DND-41 (cell line): Measurements from ENCODE around the gene SLC7A1.

Source experiments
- ATAC-seq: fragments of 200-7000 bp; cut with Tn5 transposase; 3 replicates; pipeline ENCODE4 v1.9.1; 2021; ENCODE audit warnings: low read depth; ENCODE audit not compliant: insufficient read depth
- DNase-seq: peaks from one replicate; pipeline ENCODE4 v3.0.0-alpha.2; 2020
- H2AFZ ChIP-seq: 2 replicates; pipeline ENCODE4 v1.6.0; 2012; ENCODE audit warnings: low read depth, low read length
- H3K27ac ChIP-seq: 2 replicates; pipeline ENCODE4 v1.5.1; 2012; ENCODE audit warnings: low read length, inconsistent platforms
- H3K27me3 ChIP-seq: fragments of 200-600 bp; sonication (generic); 2 replicates; pipeline ENCODE4 v1.6.0; 2012; ENCODE audit warnings: low read length, mild to moderate bottlenecking, inconsistent platforms; ENCODE audit not compliant: insufficient read depth, poor library complexity
- H3K36me3 ChIP-seq: 2 replicates; pipeline ENCODE4 v1.5.1; 2012; ENCODE audit warnings: low read length, inconsistent platforms; ENCODE audit not compliant: insufficient read depth
- H3K4me1 ChIP-seq: 2 replicates; pipeline ENCODE4 v1.5.1; 2012; ENCODE audit warnings: mild to moderate bottlenecking, low read length; ENCODE audit not compliant: insufficient read depth
- H3K4me2 ChIP-seq: 2 replicates; pipeline ENCODE4 v1.6.0; 2012; ENCODE audit warnings: mild to moderate bottlenecking, moderate library complexity, low read length, inconsistent platforms; ENCODE audit not compliant: insufficient read depth
- H3K4me3 ChIP-seq, 2 experiments: fragments of 200-600 bp in 1 of 2; shearing (Covaris generic) in 1 of 2; 2 replicates each; pipeline ENCODE4 v1.5.1; 2012 to 2016; ENCODE audit warnings: inconsistent platforms in 2 of 2, low read length in 2 of 2, mild to moderate bottlenecking in 2 of 2, low read depth in 1 of 2, moderate library complexity in 1 of 2
- H3K79me2 ChIP-seq: 2 replicates; pipeline ENCODE4 v1.6.0; 2012; ENCODE audit warnings: low read length, inconsistent platforms; ENCODE audit not compliant: insufficient read depth
- H3K9ac ChIP-seq: 2 replicates; pipeline ENCODE4 v1.6.0; 2012; ENCODE audit warnings: low read depth, mild to moderate bottlenecking, inconsistent platforms, low read length, moderate library complexity
- H3K9me3 ChIP-seq: 2 replicates; pipeline ENCODE4 v1.5.1; 2012; ENCODE audit warnings: low read length, moderate library complexity, mild to moderate bottlenecking, inconsistent platforms; ENCODE audit not compliant: insufficient read depth, severe bottlenecking
- H4K20me1 ChIP-seq: 2 replicates; pipeline ENCODE4 v1.6.0; 2012; ENCODE audit warnings: low read length; ENCODE audit not compliant: insufficient read depth
- EZH2 ChIP-seq: IDR thresholded peaks from 3 replicates; pipeline ENCODE4 v1.6.1; 2012; ENCODE audit warnings: borderline replicate concordance, low read depth, mild to moderate bottlenecking, moderate library complexity, low read length, inconsistent platforms; ENCODE audit not compliant: severe bottlenecking
- TF ChIP-seq, protein P1 (sequence below): IDR thresholded peaks from 2 replicates; pipeline ENCODE4 v1.5.1; 2012; ENCODE audit warnings: borderline replicate concordance, low read length, moderate library complexity, mild to moderate bottlenecking; ENCODE audit not compliant: poor library complexity, severe bottlenecking; ENCODE audit errors: extremely low read depth

The SLC7A1 gene

DNA sequence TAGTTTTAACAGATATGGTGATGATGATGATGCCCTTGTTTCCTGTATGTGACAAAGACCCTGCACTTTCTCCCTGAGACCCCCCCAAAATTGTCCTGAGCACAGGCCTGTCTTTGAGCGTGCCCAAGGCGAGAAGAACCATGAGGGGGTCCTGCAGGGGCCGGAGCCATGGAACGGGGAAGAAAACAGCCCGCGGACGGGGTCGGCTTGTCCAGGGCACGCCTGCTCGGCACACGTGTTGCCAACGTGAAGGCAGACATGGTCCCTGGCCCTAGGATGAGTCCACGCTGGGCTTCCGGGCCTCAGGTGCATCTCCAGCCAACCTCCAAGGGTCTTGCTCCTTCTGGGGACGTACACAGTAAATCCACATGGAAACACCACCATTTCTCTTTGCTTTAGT, 90.8 kb downstream of the SLC7A1 start:
- H3K9me3 ChIP-seq = no peaks in the 10 kb centered on the region
- H3K79me2 ChIP-seq = no peaks in the 10 kb centered on the region
- H3K27ac ChIP-seq = no peak overlapping the region
- H3K36me3 ChIP-seq = peaks cover 52% of the 10 kb centered on the region
- no peak overlapping the region for H3K4me3 ChIP-seq
- no peak overlapping the region for H3K9ac ChIP-seq
- H4K20me1 ChIP-seq = peaks cover 23% of the 10 kb centered on the region
- no peak overlapping the region for H3K4me2 ChIP-seq
- no peak for DNase-seq
- TF ChIP-seq, protein P1, sequence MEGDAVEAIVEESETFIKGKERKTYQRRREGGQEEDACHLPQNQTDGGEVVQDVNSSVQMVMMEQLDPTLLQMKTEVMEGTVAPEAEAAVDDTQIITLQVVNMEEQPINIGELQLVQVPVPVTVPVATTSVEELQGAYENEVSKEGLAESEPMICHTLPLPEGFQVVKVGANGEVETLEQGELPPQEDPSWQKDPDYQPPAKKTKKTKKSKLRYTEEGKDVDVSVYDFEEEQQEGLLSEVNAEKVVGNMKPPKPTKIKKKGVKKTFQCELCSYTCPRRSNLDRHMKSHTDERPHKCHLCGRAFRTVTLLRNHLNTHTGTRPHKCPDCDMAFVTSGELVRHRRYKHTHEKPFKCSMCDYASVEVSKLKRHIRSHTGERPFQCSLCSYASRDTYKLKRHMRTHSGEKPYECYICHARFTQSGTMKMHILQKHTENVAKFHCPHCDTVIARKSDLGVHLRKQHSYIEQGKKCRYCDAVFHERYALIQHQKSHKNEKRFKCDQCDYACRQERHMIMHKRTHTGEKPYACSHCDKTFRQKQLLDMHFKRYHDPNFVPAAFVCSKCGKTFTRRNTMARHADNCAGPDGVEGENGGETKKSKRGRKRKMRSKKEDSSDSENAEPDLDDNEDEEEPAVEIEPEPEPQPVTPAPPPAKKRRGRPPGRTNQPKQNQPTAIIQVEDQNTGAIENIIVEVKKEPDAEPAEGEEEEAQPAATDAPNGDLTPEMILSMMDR = no peak
- TF ChIP-seq EZH2 = no peak
- H3K4me1 ChIP-seq = no peaks in the 10 kb centered on the region
- ATAC-seq = no peak
- no peak overlapping the region for H2AFZ ChIP-seq
- H3K27me3 ChIP-seq = no peaks in the 10 kb centered on the region

DNA sequence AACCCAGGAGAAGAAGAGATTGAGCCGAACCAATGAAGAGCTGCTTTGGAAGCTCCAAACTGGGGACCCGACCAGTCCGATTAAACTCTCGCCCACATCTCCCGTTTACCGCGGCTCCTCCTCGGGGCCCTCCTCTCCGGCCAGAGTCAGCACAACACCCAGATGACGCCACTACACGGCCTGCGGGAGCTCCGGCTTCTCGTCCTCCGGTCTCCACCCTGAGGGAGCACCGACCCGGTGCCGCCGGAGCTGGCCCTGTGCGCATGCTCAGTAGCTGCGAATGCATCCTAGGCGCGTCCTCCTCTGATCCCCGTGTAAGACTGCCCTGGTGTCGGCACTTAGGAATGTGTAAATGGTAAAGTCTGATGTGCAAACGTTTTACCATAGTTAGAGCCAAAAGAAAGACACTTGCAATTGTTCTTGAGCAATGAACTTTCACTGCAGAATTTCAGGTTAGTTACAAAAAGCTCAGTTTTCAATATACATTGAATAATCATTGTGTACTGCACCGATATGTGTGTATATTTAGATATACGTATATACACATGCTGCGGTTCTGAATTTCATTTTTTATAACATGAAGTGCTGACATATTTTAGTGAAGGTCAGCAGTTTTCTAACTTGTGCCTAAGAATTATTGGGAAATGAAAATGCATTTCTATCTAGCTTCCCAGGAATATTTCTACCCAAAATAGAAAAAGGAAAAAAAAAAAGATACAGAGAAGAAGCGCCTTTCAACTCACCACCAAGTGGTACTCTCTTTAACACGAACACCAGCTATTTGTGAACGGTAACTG, 92.2 kb downstream of the SLC7A1 start:
- no peak for TF ChIP-seq EZH2
- TF ChIP-seq, protein P1 = no peak
- DNase-seq = no peak
- no peak overlapping the region for H3K4me3 ChIP-seq
- H3K9ac ChIP-seq = no peak overlapping the region
- H3K9me3 ChIP-seq = no peaks in the 10 kb centered on the region
- H2AFZ ChIP-seq = no peak overlapping the region
- H3K4me2 ChIP-seq = no peak overlapping the region
- H3K36me3 ChIP-seq = peaks cover 58% of the 10 kb centered on the region
- ATAC-seq = no peak
- H3K27me3 ChIP-seq = no peaks in the 10 kb centered on the region
- H3K27ac ChIP-seq = no peak overlapping the region
- H3K79me2 ChIP-seq = no peaks in the 10 kb centered on the region
- H3K4me1 ChIP-seq = no peaks in the 10 kb centered on the region
- H4K20me1 ChIP-seq = peaks cover 17% of the 10 kb centered on the region

DNA sequence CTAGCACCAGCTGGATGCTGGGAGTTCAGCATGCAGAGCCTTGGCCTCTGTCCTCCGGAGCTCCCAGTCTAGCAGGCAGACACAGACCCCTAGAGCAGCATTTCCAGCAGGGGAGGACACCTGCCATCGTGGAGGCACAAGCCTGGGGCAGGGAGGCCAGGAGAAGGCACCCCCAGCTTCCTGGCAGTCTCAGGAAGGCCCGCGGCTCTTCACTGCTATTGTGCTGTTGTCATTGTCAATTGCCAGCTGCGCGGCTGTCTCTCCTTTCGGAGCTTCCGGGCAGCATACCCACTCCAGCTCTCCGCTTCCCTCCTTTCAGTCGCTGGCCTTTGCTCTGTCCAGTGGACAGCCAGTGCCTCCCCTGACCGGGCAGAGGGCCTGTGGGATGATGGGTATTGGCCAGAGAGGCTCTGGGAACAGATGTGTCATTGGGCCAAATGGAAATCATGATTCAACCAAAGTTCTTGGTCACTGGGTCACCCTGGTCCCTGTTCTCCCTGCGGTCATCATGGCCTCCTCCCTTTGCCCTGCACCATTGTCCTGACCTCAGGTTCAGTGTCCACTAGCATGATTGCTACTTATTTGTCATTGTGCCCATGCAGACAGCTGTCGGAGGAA, 93.0 kb downstream of the SLC7A1 start:
- Histone ChIP-seq H3K9me3 (no peaks in the 10 kb centered on the region), H2AFZ (no peak overlapping the region), H3K79me2 (no peaks in the 10 kb centered on the region)

More for the DNA sequence above, 93.0 kb downstream of the SLC7A1 start:
- Histone ChIP-seq H4K20me1 (peaks cover 11% of the 10 kb centered on the region), H3K4me2 (no peak overlapping the region), H3K36me3 (peaks cover 59% of the 10 kb centered on the region), H3K27me3 (no peaks in the 10 kb centered on the region), H3K9ac (no peak overlapping the region), H3K4me1 (no peaks in the 10 kb centered on the region), H3K27ac (no peak overlapping the region), H3K4me3 (no peak overlapping the region)
- no peak for DNase-seq
- no peak for ATAC-seq
- TF ChIP-seq, protein P1 = no peak
- TF ChIP-seq EZH2 = no peak
